GM12873 (cell line): ENCODE measurements around the gene TM4SF4.
A peak's percentile ranks its signal among the peaks of the same experiment; 100 is the strongest.

Experiments used
- CTCF ChIP-seq: IDR thresholded peaks from 2 replicates; pipeline ENCODE4 v1.5.1; 2012; ENCODE audit warnings: low read depth, mild to moderate bottlenecking, moderate library complexity, low read length, control low read depth; ENCODE audit not compliant: insufficient read depth; ENCODE audit errors: missing control alignments

Gene TM4SF4

GRCh38 chr3:149481491-149481890 lies 7.0 kb downstream of the TM4SF4 start:
- TF ChIP-seq CTCF = no peak

- no peak for TF ChIP-seq CTCF
Observed at GRCh38 chr3:149486726-149487125, 12.2 kb downstream of the TM4SF4 start.

- peak; percentile 92 for TF ChIP-seq CTCF
Observed at GRCh38 chr3:149487598-149488197, 13.2 kb downstream of the TM4SF4 start.

- TF ChIP-seq CTCF = peak; percentile 66
Observed at GRCh38 chr3:149489060-149489690, 14.7 kb downstream of the TM4SF4 start.

GRCh38 chr3:149490260-149490971 lies 15.9 kb downstream of the TM4SF4 start:
- no peak for TF ChIP-seq CTCF

- TF ChIP-seq CTCF = no peak
Observed at GRCh38 chr3:149493315-149494021, 19.0 kb downstream of the TM4SF4 start.
